OCI-LY7 (cell line): ENCODE results near the gene C21orf91. TPM values are rescaled to one million over a fixed set of nuclear protein-coding genes. Genes with fewer than 3 reads are reported as not detected.
"Not testable (repeated sequence)": the region's sequence is repeated elsewhere in the genome, so short reads cannot be mapped to it uniquely, and the experiment has no call there.

Experiments
- BruUV-seq: library from RNA; stranded (reverse); fragments of 400-500 nt; replicated peaks from 2 replicates; lab custom pipeline; 2021; lab: Mats Ljungman, UMichigan
- CTCF ChIA-PET: fragments of 300-600 bp; sonication (Branson Sonifier 250); formaldehyde crosslinking; loops from one replicate; lab custom pipeline; 2022; ENCODE audit warnings: antibody characterized with exemption; ENCODE audit not compliant: unreplicated experiment; lab: Charles Lee
- POLR2A ChIA-PET: fragments of 300-600 bp; sonication (Branson Sonifier 250); formaldehyde crosslinking; loops from one replicate; lab custom pipeline; 2022; ENCODE audit warnings: antibody characterized with exemption; lab: Charles Lee
- DNase-seq: peaks from one replicate; pipeline ENCODE4 v3.0.0-alpha.2; 2015; ENCODE audit warnings: low spot score
- H2AFZ ChIP-seq: fragments of 200-600 bp; sonication (generic), shearing (Covaris generic); 2 replicates; pipeline ENCODE4 v1.6.1; 2014; ENCODE audit warnings: mild to moderate bottlenecking, antibody characterized with exemption, low read length, moderate library complexity
- H3K27ac ChIP-seq: fragments of 200-600 bp; sonication (generic); 2 replicates; pipeline ENCODE4 v1.5.1; 2014; ENCODE audit warnings: mixed run types, low read depth, mild to moderate bottlenecking, moderate library complexity, low read length, inconsistent platforms; ENCODE audit not compliant: poor library complexity, severe bottlenecking
- H3K36me3 ChIP-seq: fragments of 200-600 bp; sonication (generic); 2 replicates; pipeline ENCODE4 v1.6.1; 2014; ENCODE audit warnings: mild to moderate bottlenecking, antibody characterized with exemption, low read length, moderate library complexity, mixed read lengths; ENCODE audit not compliant: insufficient read depth
- H3K4me1 ChIP-seq: fragments of 200-600 bp; sonication (generic); 2 replicates; pipeline ENCODE4 v1.5.1; 2014; ENCODE audit warnings: mild to moderate bottlenecking, low read length; ENCODE audit not compliant: insufficient read depth, poor library complexity, severe bottlenecking
- H3K4me2 ChIP-seq: fragments of 200-600 bp; sonication (generic); 2 replicates; pipeline ENCODE4 v1.6.1; 2014; ENCODE audit warnings: mild to moderate bottlenecking, low read length
- H3K4me3 ChIP-seq: fragments of 200-600 bp; sonication (generic); 2 replicates; pipeline ENCODE4 v1.5.1; 2014; ENCODE audit warnings: mild to moderate bottlenecking, low read depth, low read length; ENCODE audit not compliant: poor library complexity, severe bottlenecking
- H3K79me2 ChIP-seq: fragments of 200-600 bp; sonication (generic); 2 replicates; pipeline ENCODE4 v1.6.1; 2016; ENCODE audit warnings: low read depth, mild to moderate bottlenecking, low read length, moderate library complexity, mixed read lengths; ENCODE audit not compliant: insufficient read depth
- H3K9me2 ChIP-seq: fragments of 200-600 bp; sonication (generic); 2 replicates; pipeline ENCODE4 v1.6.1; 2016; ENCODE audit warnings: mild to moderate bottlenecking, low read length, mixed read lengths; ENCODE audit not compliant: insufficient read depth
- H3K9me3 ChIP-seq: fragments of 200-600 bp; sonication (generic); 2 replicates; pipeline ENCODE4 v1.6.1; 2014; ENCODE audit warnings: mild to moderate bottlenecking, mixed run types, low read length, mixed read lengths
- H4K20me1 ChIP-seq: fragments of 200-600 bp; sonication (generic); 2 replicates; pipeline ENCODE4 v1.6.1; 2014; ENCODE audit warnings: mild to moderate bottlenecking, antibody characterized with exemption, low read length, moderate library complexity, mixed read lengths; ENCODE audit not compliant: insufficient read depth
- EZH2phosphoT487 ChIP-seq: fragments of 200-600 bp; sonication (generic); IDR thresholded peaks from 2 replicates; pipeline ENCODE4 v1.6.1; 2018; ENCODE audit warnings: low read depth, borderline replicate concordance, mild to moderate bottlenecking, mixed run types, antibody characterized with exemption, low read length, moderate library complexity, mixed read lengths
- intact Hi-C: fragments of 100-400 bp; cut with micrococcal nuclease; formaldehyde crosslinking; loops from one replicate; pipeline ENCODE4 v1.10.0; 2022; ENCODE audit not compliant: unreplicated experiment
- total RNA-seq, 2 experiments: library from RNA; depleted of rRNA in 1 of 2; stranded (reverse); fragments of >200 nt in 1 of 2; shearing (Covaris generic) in 1 of 2; gene quantifications; 2 replicates each; pipeline ENCODE4 v1.2.3, GENCODE V29; 2014 to 2022
- TF ChIP-seq, protein P1 (sequence below): fragments of 200-600 bp; sonication (generic); conservative IDR thresholded peaks from 2 replicates; pipeline ENCODE4 v1.5.1; 2014; ENCODE audit warnings: mild to moderate bottlenecking, antibody characterized with exemption, low read length, moderate library complexity, mixed read lengths

The C21orf91 gene
- total RNA-seq, 2 experiments from 2014 or later, result 15.8 to 32.8 TPM

DNA sequence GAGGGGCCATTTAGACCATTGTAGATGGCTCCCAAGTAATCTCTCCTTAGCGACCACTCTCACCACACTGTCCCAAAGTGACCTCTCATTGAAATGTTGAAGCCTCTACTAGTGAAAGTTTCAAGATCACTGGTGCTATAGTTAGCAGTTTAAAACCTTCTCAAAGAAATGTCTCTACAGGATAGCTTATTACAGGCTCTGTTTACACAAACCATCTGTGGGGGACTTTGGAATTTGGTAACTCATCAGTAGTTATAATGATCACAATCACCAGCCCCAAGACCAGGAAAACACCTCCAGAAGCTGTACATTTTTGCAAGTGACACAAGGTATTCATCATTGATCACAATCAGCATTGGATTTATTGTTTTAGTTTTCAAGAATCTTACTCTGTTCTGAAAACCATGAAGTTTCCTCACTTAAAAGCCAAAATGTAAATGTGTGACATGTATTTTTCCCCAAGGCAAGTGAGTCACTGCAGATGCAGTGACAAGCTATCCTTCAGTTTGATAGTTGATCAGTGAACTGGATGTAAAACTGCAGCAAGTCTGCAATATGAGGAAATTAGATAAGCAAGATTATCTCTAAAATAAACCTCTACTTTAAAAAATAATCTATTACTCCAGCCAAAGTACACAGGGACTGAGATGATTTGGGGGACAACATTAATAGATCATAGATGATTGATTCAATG is 41.9 kb downstream of the C21orf91 start:
- H4K20me1 ChIP-seq, result no peaks in the 10 kb centered on the region
- H3K4me2 ChIP-seq, result no peak overlapping the region
- DNase-seq, result no peak
- POLR2A ChIA-PET, result interaction anchor here (0.6 to 1.9 kb wide), 3 partner anchors 41 to 121 kb away, joined by 3 to 7 read pairs (median 3); partner anchors contain the start of gene C21orf91
- no TSS peak for BruUV-seq
- no peak overlapping the region for H3K27ac ChIP-seq
- TF ChIP-seq EZH2phosphoT487, result no peak
- TF ChIP-seq, protein P1, sequence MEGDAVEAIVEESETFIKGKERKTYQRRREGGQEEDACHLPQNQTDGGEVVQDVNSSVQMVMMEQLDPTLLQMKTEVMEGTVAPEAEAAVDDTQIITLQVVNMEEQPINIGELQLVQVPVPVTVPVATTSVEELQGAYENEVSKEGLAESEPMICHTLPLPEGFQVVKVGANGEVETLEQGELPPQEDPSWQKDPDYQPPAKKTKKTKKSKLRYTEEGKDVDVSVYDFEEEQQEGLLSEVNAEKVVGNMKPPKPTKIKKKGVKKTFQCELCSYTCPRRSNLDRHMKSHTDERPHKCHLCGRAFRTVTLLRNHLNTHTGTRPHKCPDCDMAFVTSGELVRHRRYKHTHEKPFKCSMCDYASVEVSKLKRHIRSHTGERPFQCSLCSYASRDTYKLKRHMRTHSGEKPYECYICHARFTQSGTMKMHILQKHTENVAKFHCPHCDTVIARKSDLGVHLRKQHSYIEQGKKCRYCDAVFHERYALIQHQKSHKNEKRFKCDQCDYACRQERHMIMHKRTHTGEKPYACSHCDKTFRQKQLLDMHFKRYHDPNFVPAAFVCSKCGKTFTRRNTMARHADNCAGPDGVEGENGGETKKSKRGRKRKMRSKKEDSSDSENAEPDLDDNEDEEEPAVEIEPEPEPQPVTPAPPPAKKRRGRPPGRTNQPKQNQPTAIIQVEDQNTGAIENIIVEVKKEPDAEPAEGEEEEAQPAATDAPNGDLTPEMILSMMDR, result no peak
- peaks cover 30% of the 10 kb centered on the region for H3K4me1 ChIP-seq
- CTCF ChIA-PET, result no interaction called here
- H3K4me3 ChIP-seq, result no peak overlapping the region
- H3K9me2 ChIP-seq, result no peaks in the 10 kb centered on the region
- no peak overlapping the region for H2AFZ ChIP-seq
- intact Hi-C loops, result loop anchor here (10.0 kb wide), 1 partner anchor 148 kb away; no protein-coding TSS in a partner anchor
- H3K36me3 ChIP-seq, result no peaks in the 10 kb centered on the region; the same call in 1 of the 2 replicates
- no peaks in the 10 kb centered on the region for H3K9me3 ChIP-seq
- H3K79me2 ChIP-seq, result no peaks in the 10 kb centered on the region

DNA sequence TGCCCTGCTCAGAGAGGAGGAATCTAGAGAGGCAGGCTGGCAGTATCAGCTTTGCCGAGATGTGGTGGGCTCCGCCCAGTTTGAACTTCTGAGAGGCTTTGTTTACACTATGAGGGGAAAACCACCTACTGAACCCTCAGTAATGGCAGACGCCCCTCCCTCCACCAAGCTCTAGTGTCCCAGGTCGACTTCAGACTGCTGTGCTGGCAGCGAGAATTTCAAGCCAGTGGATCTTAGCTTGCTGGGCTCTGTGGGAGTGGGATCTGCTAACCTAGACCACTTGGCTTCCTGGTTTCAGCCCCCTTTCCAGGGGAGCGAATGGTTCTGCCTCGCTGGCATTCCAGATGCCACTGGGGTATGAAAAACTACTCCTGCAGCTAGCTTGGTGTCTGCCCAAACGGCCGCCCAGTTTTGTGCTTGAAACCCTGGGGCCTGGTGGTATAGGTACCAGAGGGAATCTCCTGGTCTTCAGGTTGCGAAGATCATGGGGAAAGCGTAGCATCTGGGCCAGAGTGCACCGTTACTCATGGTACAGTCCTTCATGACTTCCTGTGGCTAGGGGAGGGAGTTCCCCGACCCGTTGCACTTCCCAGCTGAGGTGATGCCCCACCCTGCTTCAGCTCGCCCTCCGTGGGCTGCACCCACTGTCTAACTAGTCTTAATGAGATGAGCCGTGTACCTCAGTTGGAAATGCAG is 43.6 kb downstream of the C21orf91 start:
- no peaks in the 10 kb centered on the region for H4K20me1 ChIP-seq
- H3K9me3 ChIP-seq, result no peaks in the 10 kb centered on the region
- H3K79me2 ChIP-seq, result no peaks in the 10 kb centered on the region
- peak overlapping the region; percentile 21; the same call in 1 of the 2 replicates for H3K4me2 ChIP-seq
- H2AFZ ChIP-seq, result peak overlapping the region; percentile 62; the same call in 1 of the 2 replicates
- no peaks in the 10 kb centered on the region for H3K36me3 ChIP-seq
- H3K27ac ChIP-seq, result no peak overlapping the region
- no peak overlapping the region for H3K4me3 ChIP-seq
- peaks cover 13% of the 10 kb centered on the region for H3K4me1 ChIP-seq
- peak; percentile 28 for DNase-seq
- no TSS peak for BruUV-seq
- intact Hi-C loops, result loop anchor here (10.0 kb wide), 1 partner anchor 149 kb away; no protein-coding TSS in a partner anchor
- CTCF ChIA-PET, result no interaction called here
- H3K9me2 ChIP-seq, result no peaks in the 10 kb centered on the region
- no peak for TF ChIP-seq EZH2phosphoT487
- POLR2A ChIA-PET, result interaction anchor here (0.6 to 1.4 kb wide), 3 partner anchors 9 to 59 kb away, joined by 3 to 4 read pairs (median 3); no protein-coding TSS in a partner anchor

DNA sequence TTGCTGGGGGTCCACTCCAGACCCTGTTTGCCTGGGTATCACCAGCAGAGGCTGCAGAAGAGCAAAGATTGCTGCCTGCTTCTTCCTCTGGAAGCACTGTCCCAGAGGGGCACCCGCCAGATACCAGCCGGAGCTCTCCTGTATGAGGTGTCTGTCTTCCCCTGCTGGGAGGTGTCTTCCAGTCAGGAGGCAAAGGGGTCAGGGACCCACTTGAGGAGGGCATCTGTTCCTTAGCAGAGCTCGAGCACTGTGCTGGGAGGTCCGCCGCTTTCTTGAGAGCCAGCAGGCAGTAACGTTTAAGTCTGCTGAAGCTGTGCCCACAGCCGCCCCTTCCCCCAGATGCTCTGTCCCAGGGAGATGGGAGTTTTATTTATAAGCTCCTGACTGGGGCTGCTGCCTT is 44.1 kb downstream of the C21orf91 start:
- intact Hi-C loops, result loop anchor here (10.0 kb wide), 1 partner anchor 150 kb away; no protein-coding TSS in a partner anchor
- H4K20me1 ChIP-seq, H3K9me2 ChIP-seq, H3K9me3 ChIP-seq, DNase-seq, H3K27ac ChIP-seq, H3K4me1 ChIP-seq, H3K79me2 ChIP-seq, H3K4me3 ChIP-seq, H3K36me3 ChIP-seq, H3K4me2 ChIP-seq, CTCF ChIA-PET, BruUV-seq: not testable (repeated sequence)
- H2AFZ ChIP-seq, result peak overlapping the region; percentile 62; the same call in 1 of the 2 replicates
- POLR2A ChIA-PET, result interaction anchor here (0.9 kb wide), 1 partner anchor 40 kb away, joined by 3 read pairs; no protein-coding TSS in a partner anchor
